Natural killer cell treated with Interleukin-12 subunit alpha and Interleukin-12 subunit beta and Interleukin-15 and Interleukin-18, amount 100 ng/mL, for 72 hours (primary cell): Measurements from ENCODE around the gene SEMA3F. TPM values are rescaled to one million over a fixed set of nuclear protein-coding genes. Genes with fewer than 3 reads are reported as not detected.

Experiments
- ATAC-seq, 2 donors: fragments of 150-1000 bp; cut with Tn5 transposase in 1 of 2; sonication (Bioruptor Pico), chemical (Tn5 transposase) in 1 of 2; 2 replicates each; pipeline ENCODE4 v1.10.0; 2021
- DNase-seq: peaks from one replicate; pipeline ENCODE4 v3.0.0; 2022; ENCODE audit warnings: low spot score
- H3K27ac Mint-ChIP-seq, 2 donors: 1 replicate in 1 of 2; 2 replicates in 1 of 2; pipeline ENCODE4 v1.8.0; 2022; ENCODE audit warnings: mixed read lengths in 2 of 2, mild to moderate bottlenecking in 1 of 2, moderate library complexity in 1 of 2
- H3K27me3 Mint-ChIP-seq, 2 donors: 1 replicate in 1 of 2; 2 replicates in 1 of 2; pipeline ENCODE4 v1.8.0; 2022; ENCODE audit warnings: mixed read lengths in 2 of 2
- H3K36me3 Mint-ChIP-seq: one replicate; pipeline ENCODE4 v1.8.0; 2022; ENCODE audit warnings: mixed read lengths
- H3K4me1 Mint-ChIP-seq, 2 donors: 1 replicate in 1 of 2; 2 replicates in 1 of 2; pipeline ENCODE4 v1.8.0; 2022; ENCODE audit warnings: low read depth in 2 of 2, mixed read lengths in 2 of 2, mild to moderate bottlenecking in 1 of 2
- H3K4me3 Mint-ChIP-seq: one replicate; pipeline ENCODE4 v1.8.0; 2022; ENCODE audit warnings: mixed read lengths
- H3K9me3 Mint-ChIP-seq: 2 replicates; pipeline ENCODE4 v1.8.0; 2022; ENCODE audit warnings: mixed read lengths
- total RNA-seq, 2 donors: library from RNA; stranded (reverse); gene quantifications; one replicate each; pipeline ENCODE4 v1.2.3, GENCODE V29; 2022

Gene SEMA3F
- total RNA-seq, 2 donors from 2014 or later: 0.12 to 0.81 TPM

DNA sequence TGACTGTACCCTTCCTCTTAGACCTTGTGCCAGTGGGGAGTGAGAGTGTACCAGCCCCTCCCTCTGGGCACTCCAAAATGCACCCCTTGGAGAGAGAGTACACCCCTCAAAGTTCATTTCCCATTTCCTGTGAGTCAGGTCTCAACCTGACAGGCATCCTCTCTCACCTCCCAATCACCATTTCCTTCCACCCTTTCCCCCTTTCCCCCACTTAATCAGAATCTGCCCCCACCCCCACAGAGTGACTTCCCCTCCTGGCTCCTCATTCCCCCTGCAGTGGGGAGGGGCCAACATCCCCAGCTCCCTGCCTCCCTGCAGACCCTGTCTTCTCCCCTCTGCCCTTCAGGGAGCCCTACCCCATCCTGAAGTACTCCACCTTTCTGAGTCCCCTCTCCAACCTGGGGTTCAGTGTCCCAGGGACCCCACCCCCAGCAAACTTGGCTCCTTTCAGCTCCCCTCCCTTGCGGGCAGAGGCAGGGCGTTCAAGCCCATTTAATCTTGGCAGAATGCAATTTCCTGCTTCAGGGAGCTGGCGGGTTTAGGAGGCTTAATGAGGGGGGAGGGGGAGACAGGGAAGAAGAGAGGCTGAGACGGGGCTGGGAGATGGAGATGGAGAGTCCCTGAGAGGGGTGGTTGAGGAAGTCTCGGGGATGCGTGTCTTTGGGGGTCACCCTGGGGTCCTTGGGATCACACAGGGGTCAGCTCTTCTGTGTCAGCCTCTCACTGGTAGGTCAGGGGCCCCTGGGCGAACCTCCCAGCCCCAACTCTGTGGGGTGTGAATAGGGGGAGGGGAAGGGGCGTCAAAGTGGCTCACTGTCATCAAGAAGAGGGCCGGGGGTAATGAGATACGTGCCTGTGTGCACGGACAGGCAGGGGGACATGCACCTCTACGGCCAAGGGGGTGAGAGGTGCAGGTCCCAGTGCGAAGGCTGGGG is 16.6 kb upstream of the SEMA3F start:
- Mint-ChIP-seq H3K4me3 (no peak overlapping the region), H3K36me3 (no peaks in the 10 kb centered on the region), H3K4me1 (peaks cover 0 to 9% of the 10 kb centered on the region in 2 donors), H3K9me3 (no peaks in the 10 kb centered on the region), H3K27ac (no peak overlapping the region), H3K27me3 (peaks cover 0 to 3% of the 10 kb centered on the region in 2 donors)
- DNase-seq (no peak), ATAC-seq (no peak)

DNA sequence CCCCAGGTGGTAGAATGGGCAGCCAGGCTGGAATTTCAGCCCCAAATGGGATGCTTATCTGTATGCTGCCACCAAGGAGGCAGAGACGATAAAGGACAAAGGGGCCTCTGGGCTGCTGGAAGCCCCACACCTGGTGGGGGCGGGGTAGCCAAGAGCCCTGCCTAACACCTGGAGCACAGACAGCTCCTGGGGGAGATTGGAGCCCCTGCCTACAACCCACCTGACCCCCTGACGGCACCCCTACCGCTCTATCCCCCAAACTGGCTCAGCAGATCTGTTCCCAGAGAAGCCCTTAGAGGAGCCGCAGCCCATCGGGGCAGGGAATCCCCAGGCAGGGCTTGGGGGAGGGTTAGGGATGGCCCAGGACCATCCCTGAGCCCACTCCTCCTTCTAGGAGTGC is 15.8 kb upstream of the SEMA3F start:
- Mint-ChIP-seq H3K4me3 (no peak overlapping the region), H3K27me3 (peaks cover 0 to 3% of the 10 kb centered on the region in 2 donors), H3K4me1 (peaks cover 0 to 9% of the 10 kb centered on the region in 2 donors), H3K9me3 (no peaks in the 10 kb centered on the region), H3K27ac (no peak overlapping the region), H3K36me3 (no peaks in the 10 kb centered on the region)
- DNase-seq (no peak), ATAC-seq (no peak)

DNA sequence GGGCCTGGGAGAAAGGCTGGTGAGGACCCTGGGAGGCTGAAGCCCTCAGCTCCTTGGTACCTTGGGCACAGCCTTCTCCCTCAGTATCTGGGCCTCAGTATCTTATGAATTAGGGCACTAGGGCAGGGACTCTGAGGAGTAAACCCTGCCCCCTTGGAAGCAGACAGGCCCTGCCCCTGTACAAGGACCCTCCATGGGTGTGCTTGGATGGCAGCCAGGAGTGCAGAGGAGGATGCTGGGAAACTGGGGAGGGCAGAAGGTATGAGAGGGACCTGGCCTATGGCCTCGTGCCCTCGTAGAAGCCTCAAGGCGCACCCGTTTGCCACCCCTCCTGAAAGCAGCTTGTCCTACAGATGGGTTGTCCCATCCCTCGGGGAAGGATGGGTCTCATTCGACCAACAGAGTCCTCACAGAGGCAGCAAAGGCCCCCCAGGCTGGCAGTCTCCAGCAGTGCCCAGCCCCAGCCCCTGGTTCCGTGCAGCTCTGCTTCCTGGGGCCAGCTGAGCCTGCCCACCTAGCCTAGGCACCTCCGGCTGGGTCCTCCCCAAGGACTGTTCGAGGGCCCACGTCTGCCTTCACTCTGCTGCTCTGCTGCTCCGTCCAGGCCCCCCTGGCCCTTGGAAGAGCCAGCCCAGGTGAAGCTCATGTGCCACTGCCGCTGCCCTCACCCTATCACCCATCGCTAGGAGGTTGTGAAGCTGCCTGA is 15.3 kb upstream of the SEMA3F start:
- no peak overlapping the region for H3K4me3 Mint-ChIP-seq
- DNase-seq (no peak), ATAC-seq (peak in 1 of 2 donors; percentile 7)

DNA sequence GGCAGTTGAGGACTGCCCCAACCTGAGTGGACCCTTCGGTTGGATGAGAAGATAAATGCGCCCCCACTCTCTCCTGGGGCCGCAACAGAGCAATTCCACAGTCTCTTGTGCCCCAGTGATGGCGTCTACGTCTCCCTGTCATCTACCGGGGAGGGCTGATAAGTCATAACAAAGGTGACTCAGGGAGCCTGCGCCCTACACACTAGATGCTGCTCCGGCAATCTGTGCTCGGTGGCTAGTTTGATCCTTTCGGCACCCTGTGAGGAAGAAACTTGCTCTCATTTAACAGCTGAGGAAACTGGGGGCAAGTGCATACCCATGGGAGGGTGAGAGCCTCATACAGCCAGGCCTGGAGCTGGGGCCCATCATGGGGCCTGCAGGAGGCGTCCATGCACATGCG is 14.1 kb upstream of the SEMA3F start:
- no peaks in the 10 kb centered on the region for H3K9me3 Mint-ChIP-seq
- peaks cover 0 to 3% of the 10 kb centered on the region in 2 donors for H3K27me3 Mint-ChIP-seq
- no peak for DNase-seq
- no peak overlapping the region for H3K4me3 Mint-ChIP-seq
- no peak overlapping the region for H3K27ac Mint-ChIP-seq
- no peaks in the 10 kb centered on the region for H3K36me3 Mint-ChIP-seq
- no peak for ATAC-seq
- H3K4me1 Mint-ChIP-seq: peaks cover 0 to 9% of the 10 kb centered on the region in 2 donors

More for the DNA sequence above, 15.3 kb upstream of the SEMA3F start:
- Mint-ChIP-seq H3K27me3 (peaks cover 0 to 3% of the 10 kb centered on the region in 2 donors), H3K27ac (no peak overlapping the region), H3K9me3 (no peaks in the 10 kb centered on the region), H3K4me1 (peaks cover 0 to 9% of the 10 kb centered on the region in 2 donors), H3K36me3 (no peaks in the 10 kb centered on the region)

DNA sequence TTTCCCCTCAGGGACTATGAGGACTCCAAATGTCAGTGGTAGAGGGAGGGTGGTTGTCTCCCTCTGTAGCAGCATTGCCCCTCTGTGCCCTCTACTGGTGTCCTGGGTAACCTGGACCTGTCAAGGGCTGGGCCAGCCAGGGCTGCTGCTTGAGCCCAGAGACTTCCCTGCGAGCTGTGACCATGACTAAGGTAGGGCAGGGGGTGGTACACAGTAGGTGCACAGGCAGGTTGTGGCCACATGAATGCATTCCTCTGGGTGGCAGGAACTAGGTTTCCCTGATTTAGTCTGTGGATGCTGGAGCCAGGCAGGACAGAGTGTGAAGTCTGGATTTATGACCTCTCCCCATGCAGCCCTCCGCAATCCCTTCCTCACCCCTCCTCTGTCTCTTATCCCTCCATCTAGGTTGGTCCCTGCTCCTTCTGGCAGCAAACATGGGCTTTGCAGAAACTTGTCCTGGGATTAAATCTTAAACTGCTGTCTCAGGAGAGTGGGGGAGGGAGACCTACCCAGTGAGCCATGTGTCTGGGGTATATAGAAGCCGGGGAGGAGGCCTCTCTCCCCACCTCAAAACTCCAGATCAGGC is 8.7 kb upstream of the SEMA3F start:
- ATAC-seq (no peak), DNase-seq (no peak)
- Mint-ChIP-seq H3K4me1 (no peaks in the 10 kb centered on the region), H3K27ac (no peak overlapping the region), H3K9me3 (no peaks in the 10 kb centered on the region), H3K36me3 (no peaks in the 10 kb centered on the region), H3K4me3 (no peak overlapping the region), H3K27me3 (peaks cover 0 to 3% of the 10 kb centered on the region in 2 donors)

DNA sequence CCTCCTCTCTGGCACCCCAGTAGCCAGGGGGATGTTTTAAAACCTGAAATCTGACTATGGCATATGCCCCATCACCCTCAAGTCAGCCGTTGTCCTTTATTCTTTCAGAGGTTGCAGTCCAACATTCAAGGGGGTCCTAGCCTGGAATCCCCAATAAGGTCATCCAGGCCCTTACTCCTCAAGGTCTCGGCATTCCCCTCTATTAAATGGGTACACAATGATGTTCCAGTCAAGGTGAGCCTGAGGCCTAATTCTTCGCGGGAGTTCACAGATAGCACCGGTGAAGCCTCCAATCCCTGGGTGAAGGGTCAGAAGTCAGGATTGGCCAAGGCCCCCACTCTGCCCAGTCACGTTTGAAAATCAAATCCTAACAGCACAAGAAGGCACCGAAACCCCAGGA is 8.1 kb upstream of the SEMA3F start:
- no peaks in the 10 kb centered on the region for H3K4me1 Mint-ChIP-seq
- no peak overlapping the region for H3K27ac Mint-ChIP-seq
- H3K36me3 Mint-ChIP-seq: no peaks in the 10 kb centered on the region
- DNase-seq (no peak), ATAC-seq (no peak)
- peaks cover 0 to 3% of the 10 kb centered on the region in 2 donors for H3K27me3 Mint-ChIP-seq
- H3K4me3 Mint-ChIP-seq: no peak overlapping the region
- H3K9me3 Mint-ChIP-seq: no peaks in the 10 kb centered on the region

DNA sequence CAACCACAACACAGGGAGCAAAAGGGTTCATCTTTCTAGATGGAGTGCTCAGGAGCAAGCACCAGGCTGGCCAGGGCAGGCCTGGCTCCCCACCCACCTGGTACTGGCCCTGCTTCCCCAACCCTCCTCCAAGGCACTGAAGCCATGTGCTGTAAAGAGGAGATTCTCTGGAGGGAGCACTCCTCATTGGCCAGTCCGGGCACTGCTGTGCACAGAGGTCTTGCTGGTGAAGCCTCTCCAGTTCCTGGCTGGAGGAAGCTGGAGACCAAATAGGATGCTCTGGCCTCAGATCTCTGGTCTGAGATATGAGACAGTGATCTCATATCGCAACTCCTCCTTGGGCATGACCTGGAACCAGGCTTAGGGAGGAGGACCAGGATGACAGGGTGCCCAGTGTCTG is 7.7 kb upstream of the SEMA3F start:
- Mint-ChIP-seq H3K9me3 (no peaks in the 10 kb centered on the region), H3K27ac (no peak overlapping the region), H3K27me3 (peaks cover 0 to under 1% of the 10 kb centered on the region in 2 donors), H3K4me3 (no peak overlapping the region), H3K36me3 (no peaks in the 10 kb centered on the region), H3K4me1 (no peaks in the 10 kb centered on the region)
- ATAC-seq: no peak
- DNase-seq: no peak

DNA sequence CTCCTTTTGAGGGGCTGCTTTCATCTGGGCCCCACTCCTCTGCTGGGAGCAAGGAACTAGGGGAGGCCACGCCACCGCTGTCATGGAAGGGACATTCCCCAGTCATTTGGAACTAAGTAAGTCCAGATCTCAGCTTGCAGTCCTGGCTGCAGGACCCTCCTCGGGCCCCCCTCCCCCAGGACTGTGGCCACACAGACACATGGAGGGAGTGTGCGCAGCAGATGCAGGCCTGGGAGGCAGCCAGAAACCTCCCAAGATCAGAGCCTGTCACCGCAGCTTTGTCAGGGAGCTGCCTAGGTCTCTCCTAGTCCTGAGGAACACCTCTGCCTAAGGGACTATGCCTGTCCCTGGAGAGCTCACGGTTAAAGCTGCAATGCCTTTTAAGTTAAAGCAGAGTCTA is 7.3 kb upstream of the SEMA3F start:
- ATAC-seq (no peak), DNase-seq (no peak)
- H3K4me1 Mint-ChIP-seq: no peaks in the 10 kb centered on the region
- no peak overlapping the region for H3K4me3 Mint-ChIP-seq
- H3K9me3 Mint-ChIP-seq: no peaks in the 10 kb centered on the region
- H3K27me3 Mint-ChIP-seq: peaks cover 0 to under 1% of the 10 kb centered on the region in 2 donors
- H3K27ac Mint-ChIP-seq: no peak overlapping the region
- H3K36me3 Mint-ChIP-seq: no peaks in the 10 kb centered on the region

DNA sequence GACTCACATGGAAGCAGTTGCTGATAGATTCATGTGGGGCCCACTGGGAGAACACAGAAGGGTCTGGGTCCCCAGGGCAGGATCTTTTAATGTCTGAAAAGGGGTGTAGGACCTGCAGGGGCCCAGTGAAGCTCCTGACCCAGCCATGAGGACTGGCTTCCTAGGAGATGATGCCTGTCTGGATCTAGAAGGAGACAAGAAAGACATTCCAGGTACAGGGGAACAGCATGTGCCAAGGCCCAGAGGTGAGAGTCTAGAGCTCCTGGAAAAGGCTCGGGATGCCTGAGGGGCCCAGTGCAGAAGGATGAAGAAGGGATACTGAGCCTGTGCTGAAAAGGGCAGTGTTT is 4.7 kb upstream of the SEMA3F start:
- H3K27me3 Mint-ChIP-seq: peaks cover 13 to 17% of the 10 kb centered on the region in 2 donors
- H3K4me1 Mint-ChIP-seq: peaks cover 6 to 8% of the 10 kb centered on the region in 2 donors
- no peaks in the 10 kb centered on the region for H3K36me3 Mint-ChIP-seq
- H3K9me3 Mint-ChIP-seq: no peaks in the 10 kb centered on the region
- ATAC-seq: no peak
- no peak overlapping the region for H3K27ac Mint-ChIP-seq
- no peak overlapping the region for H3K4me3 Mint-ChIP-seq
- DNase-seq: no peak

DNA sequence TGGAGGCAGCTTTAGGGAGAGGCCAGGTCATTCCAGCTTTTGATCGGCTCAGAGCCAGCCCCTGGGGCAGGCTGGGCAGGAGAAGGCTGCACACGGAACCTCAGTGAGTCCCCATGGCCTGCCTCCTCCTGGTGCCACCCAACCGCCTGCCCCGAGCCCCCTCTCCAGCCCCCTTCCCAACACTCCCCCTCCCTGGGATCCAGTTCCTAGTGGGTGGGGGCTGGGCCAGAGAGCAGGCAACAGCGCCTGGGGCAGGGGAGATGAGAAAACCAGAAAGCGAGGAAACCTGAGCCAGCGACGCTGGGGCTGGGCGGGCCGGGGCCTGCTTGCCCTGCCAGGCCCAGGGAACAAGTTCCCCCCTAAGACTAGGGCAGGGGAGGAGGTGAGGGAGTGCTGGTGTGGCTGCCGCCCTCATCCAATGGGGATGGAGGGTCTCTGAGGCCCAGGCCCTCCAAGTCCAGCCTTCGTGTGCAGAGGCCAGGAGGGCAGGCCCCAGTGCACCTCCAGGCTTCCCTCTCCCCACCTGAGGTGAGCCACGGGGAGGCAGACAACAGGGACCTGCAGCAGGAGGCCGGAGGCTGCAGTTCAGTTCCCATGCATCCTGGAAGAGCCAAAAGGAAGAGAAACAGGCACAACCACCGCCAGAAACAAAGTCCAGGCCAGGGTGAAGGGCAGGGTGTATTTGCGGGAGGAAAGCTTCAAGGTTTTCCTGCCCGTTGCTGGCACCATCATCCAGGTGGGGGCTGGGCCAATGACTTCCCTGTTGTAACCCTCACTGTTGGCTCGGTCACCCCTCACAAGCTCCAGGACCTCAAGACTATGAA is 4.0 kb upstream of the SEMA3F start:
- Mint-ChIP-seq H3K4me1 (peaks cover 6 to 12% of the 10 kb centered on the region in 2 donors), H3K36me3 (no peaks in the 10 kb centered on the region), H3K4me3 (no peak overlapping the region), H3K27ac (no peak overlapping the region), H3K9me3 (no peaks in the 10 kb centered on the region), H3K27me3 (peaks cover 17 to 21% of the 10 kb centered on the region in 2 donors)
- no peak for ATAC-seq
- no peak for DNase-seq

DNA sequence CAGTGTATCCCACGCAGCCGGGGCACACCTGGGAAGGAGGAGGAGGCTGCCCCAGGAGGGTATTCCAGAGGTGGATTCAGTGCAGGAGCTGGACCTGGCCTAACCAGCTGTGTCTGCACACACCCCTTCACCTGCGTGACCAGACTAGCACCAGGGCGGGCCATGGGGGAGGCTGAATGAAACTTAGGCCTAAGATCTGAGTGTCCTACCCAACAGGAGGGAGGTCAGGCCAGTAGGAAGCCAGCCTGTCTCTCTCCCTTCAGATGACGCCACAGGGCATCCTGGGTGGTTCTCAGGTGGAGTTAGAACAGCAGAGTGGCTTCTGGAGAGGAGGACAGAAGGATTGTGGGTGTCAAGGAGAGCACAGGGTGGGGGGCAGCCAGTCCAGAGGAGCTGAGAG is 3.4 kb upstream of the SEMA3F start:
- no peaks in the 10 kb centered on the region for H3K9me3 Mint-ChIP-seq
- DNase-seq: no peak
- peaks cover 6 to 12% of the 10 kb centered on the region in 2 donors for H3K4me1 Mint-ChIP-seq
- H3K27me3 Mint-ChIP-seq: peaks cover 21 to 24% of the 10 kb centered on the region in 2 donors
- no peak for ATAC-seq
- no peak overlapping the region for H3K4me3 Mint-ChIP-seq
- H3K27ac Mint-ChIP-seq: no peak overlapping the region
- no peaks in the 10 kb centered on the region for H3K36me3 Mint-ChIP-seq

DNA sequence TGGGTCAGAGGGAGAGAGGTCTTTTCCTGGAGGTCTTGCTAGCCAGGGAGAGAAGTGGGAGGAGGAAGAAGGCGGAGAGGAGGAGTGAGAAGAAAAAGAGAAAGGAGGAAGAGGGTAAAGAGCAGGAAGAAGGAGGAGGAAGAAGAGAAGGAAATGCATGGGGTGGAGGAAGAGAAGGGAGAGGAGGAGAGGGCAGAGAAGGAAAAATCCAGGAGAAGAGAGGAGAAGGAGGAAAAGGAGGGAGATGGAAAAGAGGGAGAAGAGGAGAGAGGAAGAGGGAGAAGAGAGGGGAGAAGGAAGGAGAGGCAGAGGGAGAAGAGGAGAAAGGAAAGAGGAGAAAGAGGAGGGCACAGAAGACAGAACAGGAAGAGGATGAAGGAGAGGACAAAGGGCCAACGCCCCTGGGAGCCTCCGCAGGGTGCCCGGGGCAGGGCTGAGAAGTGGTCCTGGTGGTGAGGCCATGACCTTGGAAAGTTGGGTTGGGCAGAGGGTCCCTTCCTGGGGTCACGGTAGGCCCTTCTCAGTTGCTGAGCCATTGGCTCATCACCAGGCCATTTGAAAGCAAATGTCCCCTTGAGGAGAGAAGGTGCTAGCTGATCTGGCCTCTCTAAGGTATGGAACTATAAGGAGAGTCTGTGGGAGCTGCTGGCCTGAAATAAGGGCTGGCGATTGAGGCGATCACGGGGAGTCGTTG is 1.2 kb upstream of the SEMA3F start:
- H3K4me3 Mint-ChIP-seq: peak overlapping the region; percentile 84
- no peak for ATAC-seq
- H3K27ac Mint-ChIP-seq: no peak overlapping the region
- H3K36me3 Mint-ChIP-seq: no peaks in the 10 kb centered on the region
- DNase-seq: no peak
- no peaks in the 10 kb centered on the region for H3K9me3 Mint-ChIP-seq
- peaks cover 6 to 18% of the 10 kb centered on the region in 2 donors for H3K4me1 Mint-ChIP-seq
- peaks cover 27 to 31% of the 10 kb centered on the region in 2 donors for H3K27me3 Mint-ChIP-seq

DNA sequence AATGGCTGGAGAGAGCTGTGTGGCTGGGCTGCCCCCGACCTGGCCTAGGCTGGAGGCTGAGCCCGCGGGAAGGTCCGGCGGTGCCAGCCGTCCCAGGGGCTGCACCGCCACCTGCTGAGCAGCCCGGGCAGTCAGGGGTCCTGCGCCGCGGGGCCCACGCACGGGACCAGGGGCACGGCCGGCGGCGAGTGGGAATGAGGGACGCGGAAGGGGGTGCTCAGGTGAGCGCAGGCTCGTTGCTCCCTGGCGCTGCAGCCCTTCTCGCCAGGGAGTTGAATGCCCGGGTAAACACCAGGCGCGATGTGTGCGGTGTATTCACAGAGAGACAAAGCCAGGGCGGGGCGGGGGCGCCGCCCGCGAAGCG is 666 bp upstream of the SEMA3F start:
- peaks cover 28 to 31% of the 10 kb centered on the region in 2 donors for H3K27me3 Mint-ChIP-seq
- DNase-seq (no peak), ATAC-seq (peak; percentile 11 to 18)
- H3K36me3 Mint-ChIP-seq: no peaks in the 10 kb centered on the region
- no peaks in the 10 kb centered on the region for H3K9me3 Mint-ChIP-seq
- no peak overlapping the region for H3K27ac Mint-ChIP-seq
- H3K4me1 Mint-ChIP-seq: peaks cover 6 to 20% of the 10 kb centered on the region in 2 donors
- H3K4me3 Mint-ChIP-seq: peak overlapping the region; percentile 84
